DMS53 (cell line): ENCODE results near the gene IFNL3.
"Not testable (repeated sequence)": the region's sequence is repeated elsewhere in the genome, so short reads cannot be mapped to it uniquely, and the experiment has no call there.

ENCODE experiments used
- DNase-seq: peaks from one replicate; lab custom pipeline; 2025; lab: John Stamatoyannopoulos, UW

The IFNL3 gene

DNA sequence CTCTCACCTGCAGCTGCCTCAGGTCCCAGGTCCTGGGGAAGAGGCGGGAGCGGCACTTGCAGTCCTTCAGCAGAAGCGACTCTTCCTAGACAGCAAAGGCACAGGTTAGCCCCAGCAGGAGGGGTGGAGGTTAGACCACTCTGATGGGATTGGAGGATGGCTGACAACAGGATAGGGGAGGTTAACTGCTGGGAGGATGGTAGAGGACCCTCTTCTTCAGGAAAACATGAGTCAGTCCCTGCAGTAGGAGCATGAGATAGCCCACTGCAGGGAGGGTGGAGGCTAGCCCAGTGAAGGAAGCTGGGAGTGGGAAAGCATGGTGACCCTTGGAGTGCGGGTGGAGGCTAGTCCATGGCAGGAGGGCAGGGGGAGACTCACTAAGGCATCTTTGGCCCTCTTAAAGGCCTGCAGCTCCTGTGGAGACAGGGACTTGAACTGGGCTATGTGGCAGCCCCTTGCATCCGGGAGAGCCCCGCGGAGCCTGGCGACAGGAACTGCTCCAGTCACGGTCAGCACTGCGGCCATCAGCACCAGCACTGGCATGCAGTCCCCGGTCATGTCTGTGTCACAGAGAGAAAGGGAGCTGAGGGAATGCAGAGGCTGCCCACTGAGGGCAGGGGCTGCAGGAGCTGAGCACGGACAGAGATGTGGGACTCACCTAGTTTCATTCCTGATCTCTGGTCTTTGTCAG lies at the start of gene IFNL3:
Gene IFNL3, minus strand, starts transcription at position 597 of the 691 bp plus-strand sequence. Its CDS starts 39 bp downstream, at position 558.
- DNase-seq: not testable (repeated sequence)

- no peak for DNase-seq
These were observed 48.6 kb upstream of the IFNL3 start for GRCh38 chr19:39293394-39293793.

GRCh38 chr19:39284032-39284431 lies 39.2 kb upstream of the IFNL3 start:
- no peak for DNase-seq

- DNase-seq: no peak
These were observed 37.2 kb upstream of the IFNL3 start for GRCh38 chr19:39282021-39282420.

GRCh38 chr19:39277598-39277997 lies 32.8 kb upstream of the IFNL3 start:
- no peak for DNase-seq

DNA sequence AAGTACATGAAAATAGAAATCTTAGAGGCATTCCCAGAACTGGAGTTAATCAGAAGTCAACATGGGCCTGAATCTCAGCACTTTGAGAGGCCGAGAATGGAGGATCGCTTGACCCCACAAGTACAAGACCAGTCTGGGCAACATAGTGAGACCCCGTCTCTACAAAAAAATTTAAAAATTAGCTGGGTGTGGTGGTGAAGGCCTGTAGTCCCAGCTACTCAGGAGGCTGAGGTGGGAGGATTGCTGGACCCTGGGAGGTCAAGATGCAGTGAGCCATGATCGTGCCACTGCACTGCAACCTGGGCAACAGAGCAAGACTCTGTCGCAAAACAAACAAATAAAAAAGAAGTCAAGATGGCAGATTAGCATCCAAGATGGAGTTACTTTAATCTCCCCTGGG lies 31.9 kb upstream of the IFNL3 start:
- no peak for DNase-seq

- DNase-seq: no peak
These were observed 30.8 kb upstream of the IFNL3 start for GRCh38 chr19:39275578-39275977.

DNA sequence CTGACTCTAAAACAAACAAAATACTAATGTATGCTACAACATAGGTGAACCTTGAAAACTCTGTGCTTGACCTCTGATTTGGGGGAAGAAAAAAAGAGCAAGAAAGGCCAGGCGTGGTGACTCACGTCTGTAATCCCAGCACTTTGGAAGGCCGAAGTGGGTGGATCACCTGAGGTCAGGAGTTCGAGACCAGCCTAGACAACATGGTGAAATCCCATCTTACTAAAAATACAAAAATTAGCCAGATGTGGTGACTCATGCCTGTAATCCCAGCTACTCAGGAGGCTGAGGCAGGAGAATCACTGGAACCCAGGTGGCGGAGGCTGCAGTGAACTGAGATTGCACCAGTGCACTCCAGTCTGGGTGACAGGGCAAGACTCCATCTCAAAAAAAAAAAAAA lies 29.1 kb upstream of the IFNL3 start:
- not testable (repeated sequence) for DNase-seq

DNA sequence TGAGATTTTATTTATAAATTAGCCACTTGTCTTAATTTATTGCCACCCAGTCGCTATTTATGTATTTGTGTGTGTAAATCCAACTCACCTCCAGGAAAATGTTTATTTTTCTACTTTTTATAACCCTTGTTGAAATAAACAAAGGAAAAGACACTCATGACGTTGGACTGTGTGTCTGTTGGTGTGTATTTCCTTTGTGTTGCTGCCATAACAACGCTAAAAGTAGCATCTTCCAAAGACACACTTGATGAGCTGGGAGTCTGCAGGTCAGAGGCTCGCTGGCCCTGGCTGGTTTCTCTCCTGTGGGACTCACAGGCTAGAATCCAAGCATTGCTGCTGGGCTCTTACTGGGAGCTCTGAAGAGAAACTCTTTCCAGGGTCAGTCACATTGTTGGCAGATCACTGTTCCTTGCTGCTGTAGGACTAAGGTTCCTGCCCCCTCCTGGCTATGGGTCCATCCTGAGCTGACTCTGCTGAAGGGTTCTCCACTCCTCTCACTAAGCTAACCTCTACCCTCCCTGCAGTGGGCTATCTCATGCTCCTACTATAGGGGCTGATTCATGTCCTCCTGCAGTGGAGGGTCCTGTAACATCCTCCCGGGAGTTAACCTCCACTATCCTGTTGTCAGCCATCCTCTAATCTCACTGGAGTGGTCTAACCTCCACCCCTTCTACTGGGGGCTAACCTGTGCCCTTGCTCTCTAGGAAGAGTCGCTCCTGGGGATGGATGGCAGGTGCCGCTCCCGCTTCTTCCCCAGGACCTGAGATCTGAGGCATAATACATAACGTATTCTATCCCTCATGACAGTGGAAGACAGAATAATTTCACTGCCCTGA lies 25.4 kb upstream of the IFNL3 start:
- peak; percentile 75 for DNase-seq

DNA sequence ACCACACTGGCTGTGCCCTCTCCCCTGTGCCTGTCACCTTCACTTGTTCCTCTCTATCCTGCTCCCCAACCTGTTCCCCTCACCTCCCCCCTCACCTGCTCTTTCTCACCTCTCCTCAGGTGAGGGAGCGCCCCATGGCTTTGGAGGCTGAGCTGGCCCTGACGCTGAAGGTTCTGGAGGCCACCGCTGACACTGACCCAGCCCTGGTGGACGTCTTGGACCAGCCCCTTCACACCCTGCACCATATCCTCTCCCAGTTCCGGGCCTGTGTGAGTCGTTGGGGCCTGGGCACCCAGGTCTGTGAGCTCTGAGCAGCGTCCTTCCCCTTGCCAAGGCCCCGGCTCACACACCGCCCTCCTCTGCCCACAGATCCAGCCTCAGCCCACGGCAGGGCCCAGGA lies 24.6 kb upstream of the IFNL3 start:
- not testable (repeated sequence) for DNase-seq

DNA sequence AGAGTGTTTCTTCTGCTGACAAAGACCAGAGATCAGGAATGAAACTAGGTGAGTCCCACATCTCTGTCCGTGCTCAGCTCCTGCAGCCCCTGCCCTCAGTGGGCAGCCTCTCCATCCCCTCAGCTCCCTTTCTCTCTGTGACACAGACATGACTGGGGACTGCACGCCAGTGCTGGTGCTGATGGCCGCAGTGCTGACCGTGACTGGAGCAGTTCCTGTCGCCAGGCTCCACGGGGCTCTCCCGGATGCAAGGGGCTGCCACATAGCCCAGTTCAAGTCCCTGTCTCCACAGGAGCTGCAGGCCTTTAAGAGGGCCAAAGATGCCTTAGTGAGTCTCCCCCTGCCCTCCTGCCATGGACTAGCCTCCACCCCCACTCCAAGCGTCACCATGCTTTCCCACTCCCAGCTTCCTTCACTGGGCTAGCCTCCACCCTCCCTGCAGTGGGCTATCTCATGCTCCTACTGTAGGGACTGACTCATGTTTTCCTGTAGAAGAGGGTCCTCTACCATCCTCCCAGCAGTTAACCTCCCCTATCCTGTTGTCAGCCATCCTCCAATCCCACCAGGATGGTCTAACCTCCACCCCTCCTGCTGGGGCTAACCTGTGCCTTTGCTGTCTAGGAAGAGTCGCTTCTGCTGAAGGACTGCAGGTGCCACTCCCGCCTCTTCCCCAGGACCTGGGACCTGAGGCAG lies 23.9 kb upstream of the IFNL3 start:
- DNase-seq: not testable (repeated sequence)

- not testable (repeated sequence) for DNase-seq
These were observed 23.3 kb upstream of the IFNL3 start, which contains the start of gene IFNL2 for GRCh38 chr19:39268085-39268484. IFNL2 (plus strand) TSS chr19:39268396; CDS start chr19:39268569, 173 bp downstream.

DNA sequence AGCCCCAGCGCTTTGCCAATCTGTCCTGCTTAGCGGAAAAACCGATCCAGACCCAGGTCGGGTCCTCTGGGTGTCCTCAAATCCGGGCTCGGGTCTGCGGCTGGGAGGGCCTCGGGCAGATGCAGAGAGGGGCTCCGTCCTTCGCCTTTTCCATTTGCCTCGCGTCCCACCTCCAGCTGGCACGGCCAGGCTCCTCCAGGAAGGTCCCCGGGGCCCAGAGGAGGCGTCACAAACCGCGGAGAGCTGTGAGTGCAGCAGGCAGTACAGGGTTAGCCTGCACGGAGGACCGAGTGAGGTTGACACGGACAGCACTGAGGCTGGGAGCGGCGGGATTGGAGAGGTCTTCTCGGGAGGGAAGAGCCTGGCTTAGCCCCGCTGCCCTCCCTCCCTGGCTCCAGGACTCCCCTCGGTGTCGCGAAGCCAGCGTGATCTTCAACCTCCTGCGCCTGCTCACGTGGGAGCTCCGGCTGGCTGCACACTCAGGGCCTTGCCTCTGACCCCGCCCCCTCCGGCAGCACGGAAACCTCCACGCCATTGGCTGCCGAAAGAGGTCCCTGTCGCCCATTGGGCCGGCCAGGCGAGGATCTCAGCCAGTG lies 20.6 kb upstream of the IFNL3 start:
- DNase-seq: peak; percentile 59

DNA sequence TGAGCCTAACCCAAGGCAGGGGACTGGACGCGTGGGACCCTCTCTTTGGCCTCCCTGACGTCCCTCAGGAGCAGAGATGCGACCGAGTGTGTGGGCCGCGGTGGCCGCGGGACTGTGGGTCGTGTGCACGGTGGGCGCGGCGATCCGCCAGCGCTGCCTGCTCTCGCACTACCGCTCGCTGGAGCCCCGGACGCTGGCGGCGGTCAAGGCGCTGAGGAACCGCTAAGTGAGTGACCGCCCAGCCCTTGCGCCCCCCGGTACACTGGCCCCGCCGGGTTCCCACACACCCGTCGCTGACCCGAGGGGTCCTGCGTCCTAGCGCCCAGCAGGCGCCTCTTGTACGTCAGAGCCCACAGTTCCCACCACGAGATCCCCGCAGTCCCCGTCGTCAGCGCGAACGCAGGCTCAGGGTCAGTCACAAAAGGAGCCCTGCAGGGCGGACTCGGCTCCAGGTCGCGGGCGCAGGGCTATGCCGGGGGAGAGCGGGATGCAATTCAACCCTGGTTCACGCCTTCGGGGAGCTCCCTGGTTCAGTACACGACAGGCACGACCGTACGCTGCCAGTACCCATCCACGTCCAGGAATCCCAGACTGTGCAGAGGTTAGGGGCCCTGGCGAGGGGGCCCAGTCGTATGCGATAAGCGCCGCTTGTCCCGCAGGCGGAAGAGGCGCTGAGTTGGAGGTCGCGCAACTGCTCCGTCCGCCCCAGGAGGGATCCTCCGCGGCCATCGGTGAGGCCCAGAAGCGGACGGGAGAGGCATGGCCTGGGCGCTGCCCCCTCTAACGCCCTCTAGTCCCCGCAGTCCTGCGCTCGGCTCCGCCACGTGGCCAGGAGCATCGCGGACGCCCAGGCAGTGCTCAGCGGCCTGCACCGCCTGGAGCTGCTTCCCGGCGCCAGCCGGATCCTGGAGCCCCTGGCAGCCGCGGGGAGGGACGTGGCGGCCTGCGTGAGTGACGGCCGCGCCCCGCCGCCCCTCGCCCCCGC lies 19.8 kb upstream of the IFNL3 start:
- peak; percentile 41 for DNase-seq

DNA sequence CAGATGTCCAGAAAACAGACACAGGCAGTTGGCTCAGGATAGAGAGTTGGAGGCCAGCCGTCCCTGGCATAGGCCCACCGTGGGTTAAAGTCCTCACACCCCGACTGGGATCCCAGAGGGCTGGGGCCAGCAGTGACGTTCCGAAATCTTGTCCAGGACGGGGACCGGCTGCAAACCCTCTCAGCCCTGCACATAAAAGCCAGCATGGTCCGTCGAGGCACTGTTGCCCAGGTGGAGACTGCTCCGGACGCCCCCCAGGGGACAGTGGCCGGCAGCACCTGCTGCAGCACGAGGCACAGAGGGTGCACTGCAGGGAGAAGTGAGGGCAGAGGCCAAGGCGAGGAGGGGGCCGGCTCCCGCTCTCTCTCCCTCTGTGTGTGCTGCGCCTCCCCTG lies 19.1 kb upstream of the IFNL3 start:
- no peak for DNase-seq

DNA sequence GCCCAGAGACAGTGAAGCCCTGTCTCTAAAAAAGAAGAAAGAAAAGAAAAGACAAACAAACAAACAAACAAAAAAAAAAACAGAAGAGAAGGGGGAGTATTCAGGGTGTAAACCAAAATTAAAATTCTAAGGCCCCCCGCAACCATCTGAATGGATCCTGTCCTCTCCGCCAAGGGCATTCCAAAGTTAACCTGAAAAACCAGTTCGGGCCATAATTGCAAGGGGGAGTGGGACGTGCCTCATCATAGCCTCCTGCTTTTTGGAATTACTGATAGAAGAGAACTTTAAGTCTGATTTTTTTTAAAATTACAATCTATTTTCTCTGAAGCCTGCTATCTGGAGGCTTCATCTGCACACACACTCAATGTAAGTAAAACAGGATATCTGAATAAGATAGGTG lies 17.7 kb upstream of the IFNL3 start:
- DNase-seq: no peak

DNA sequence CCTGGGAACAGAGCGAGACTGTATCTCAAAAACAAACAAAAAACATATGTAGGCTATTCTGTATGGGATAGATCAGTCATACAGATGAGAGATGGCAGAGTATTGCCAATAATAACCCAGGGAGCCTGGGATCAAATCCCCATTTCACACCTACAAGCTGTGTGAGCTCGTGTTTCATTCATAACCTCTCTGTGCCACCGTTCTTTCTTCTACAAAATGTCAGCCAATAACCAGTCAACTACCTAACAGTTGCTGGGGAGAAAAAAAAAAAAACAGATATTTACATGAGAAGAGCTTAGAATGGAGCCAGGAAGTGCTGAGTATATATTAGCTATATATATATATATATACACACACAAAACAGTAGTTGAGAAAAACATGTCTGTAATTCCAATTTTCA lies 16.9 kb upstream of the IFNL3 start:
- no peak for DNase-seq

DNA sequence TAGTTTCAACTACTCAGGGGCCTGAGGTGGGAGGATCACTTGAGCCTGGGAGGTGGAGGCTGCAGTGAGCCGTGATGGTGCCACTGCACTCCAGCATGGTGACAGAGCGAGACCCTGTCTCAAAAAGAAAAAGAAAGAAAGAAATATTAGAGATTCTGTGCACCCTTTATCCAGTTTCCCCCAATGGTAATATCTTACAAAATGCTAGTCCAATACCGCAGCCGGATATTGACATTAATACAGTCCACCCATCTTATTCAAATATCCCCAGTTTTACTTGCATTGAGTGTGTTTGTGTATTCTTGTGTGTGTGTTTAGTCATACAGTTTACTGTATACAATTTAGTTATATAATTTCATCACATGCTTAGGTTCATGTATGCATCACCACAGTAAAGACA lies 12.4 kb upstream of the IFNL3 start:
- no peak for DNase-seq

DNA sequence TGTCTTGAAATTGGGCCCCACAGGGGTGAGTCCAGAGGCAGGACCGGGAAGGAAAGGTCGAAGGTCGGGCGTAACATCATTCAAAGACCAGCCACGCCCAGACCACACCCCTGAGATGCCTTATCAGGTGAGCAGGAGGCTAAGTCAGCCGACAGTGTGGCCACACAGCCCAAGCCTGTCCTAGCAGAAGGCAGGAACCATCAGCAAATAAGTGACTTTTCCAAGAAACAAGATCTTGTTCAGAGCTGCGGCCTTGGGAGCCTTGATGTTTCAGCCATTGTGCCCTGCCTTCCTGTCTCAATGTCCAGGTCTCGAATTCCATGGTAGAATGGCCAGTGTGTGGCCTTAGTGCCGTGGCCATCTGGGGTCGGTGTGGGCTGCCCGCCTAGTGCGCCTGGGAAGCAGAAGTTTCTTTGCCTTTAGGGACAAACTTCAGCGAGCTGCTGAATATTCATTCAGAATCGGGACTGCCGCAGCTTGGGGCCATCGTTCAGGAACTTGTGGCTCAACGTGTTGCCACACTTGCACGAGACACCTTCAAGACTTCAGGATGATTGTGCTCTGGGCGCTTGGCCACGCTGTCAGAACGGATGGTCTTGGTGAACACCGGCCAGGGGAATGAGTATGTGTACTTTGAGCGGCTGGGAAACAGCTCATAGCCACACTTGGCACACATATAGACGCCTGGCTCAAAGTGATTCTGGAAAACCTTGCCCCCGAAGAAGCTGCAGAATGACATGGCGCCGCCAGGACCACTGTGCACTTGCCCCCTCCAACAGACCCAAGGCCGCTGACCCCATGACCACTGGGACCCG lies 9.9 kb upstream of the IFNL3 start:
- no peak for DNase-seq
